Endothelial cell of umbilical vein (primary cell): ENCODE data around the gene MARK3. TPM values are rescaled to one million over a fixed set of nuclear protein-coding genes. Genes with fewer than 3 reads are reported as not detected.

Experiments used
- BruUV-seq: library from RNA; stranded (reverse); fragments of 400-500 nt; replicated peaks from 2 replicates; lab custom pipeline; 2021; lab: Mats Ljungman, UMichigan
- CTCF ChIA-PET: fragments of 300-600, 350-600 bp; sonication (Branson Sonifier 250); formaldehyde crosslinking; loops from one replicate; lab custom pipeline; 2021; ENCODE audit warnings: antibody characterized with exemption, inconsistent platforms; lab: Charles Lee
- POLR2A ChIA-PET: fragments of 300-600, 350-600 bp; sonication (Branson Sonifier 250); formaldehyde crosslinking; loops from one replicate; lab custom pipeline; 2021; ENCODE audit warnings: antibody characterized with exemption, inconsistent platforms; lab: Charles Lee
- DNase-seq: peaks from one replicate; pipeline ENCODE4 v3.0.0-alpha.2; 2011; ENCODE audit warnings: low read depth, low spot score
- FAIRE-seq: peaks from 2 replicates; lab custom pipeline; 2011; peaks lifted over from hg19 to GRCh38; lab: Jason Lieb, UNC
- H2AFZ ChIP-seq: 2 replicates; pipeline ENCODE4 v1.6.0; 2012; ENCODE audit warnings: low read depth, low read length, control low read depth, inconsistent platforms
- H3K27ac ChIP-seq: 2 replicates; pipeline ENCODE4 v1.5.1; 2011; ENCODE audit warnings: low read depth, mild to moderate bottlenecking, control low read depth, low read length, moderate library complexity; ENCODE audit not compliant: insufficient read depth
- H3K27me3 ChIP-seq, 2 experiments: 2 replicates each; pipeline versions ENCODE4 v1.6.0 to v1.6.1; 2011; ENCODE audit warnings: low read length in 2 of 2, mixed read lengths in 1 of 2; ENCODE audit not compliant: control insufficient read depth in 2 of 2, insufficient read depth in 2 of 2
- H3K36me3 ChIP-seq, 2 experiments: 2 replicates in 1 of 2; 3 replicates in 1 of 2; pipeline ENCODE4 v1.5.1; 2011; ENCODE audit warnings: low read length in 2 of 2, mild to moderate bottlenecking in 1 of 2, moderate library complexity in 1 of 2; ENCODE audit not compliant: control insufficient read depth in 2 of 2, insufficient read depth in 2 of 2; ENCODE audit errors: extremely low read depth in 1 of 2
- H3K4me1 ChIP-seq: 3 replicates; pipeline ENCODE4 v1.5.1; 2011; ENCODE audit warnings: mild to moderate bottlenecking, low read length; ENCODE audit not compliant: control insufficient read depth, insufficient read depth; ENCODE audit errors: extremely low read depth
- H3K4me2 ChIP-seq: 2 replicates; pipeline ENCODE4 v1.6.1; 2011; ENCODE audit warnings: low read length, control low read depth, mixed read lengths; ENCODE audit not compliant: insufficient read depth
- H3K4me3 ChIP-seq, 3 experiments: fragments of 200-600 bp in 1 of 3; sonication (generic), shearing (Covaris generic) in 1 of 3; replicated peaks in 1 of 3; 2 replicates each; pipeline ENCODE4 v1.5.1; 2011 to 2016; ENCODE audit warnings: control low read depth in 3 of 3, low read length in 3 of 3, mild to moderate bottlenecking in 2 of 3, inconsistent platforms in 1 of 3, low read depth in 1 of 3, moderate library complexity in 1 of 3; ENCODE audit not compliant: insufficient read depth in 1 of 3
- H3K79me2 ChIP-seq: 2 replicates; pipeline ENCODE4 v1.6.0; 2012; ENCODE audit warnings: low read length, inconsistent platforms; ENCODE audit not compliant: control insufficient read depth, insufficient read depth
- H3K9ac ChIP-seq: replicated peaks from 2 replicates; pipeline ENCODE3; 2011; ENCODE audit warnings: low read length, control low read depth; ENCODE audit not compliant: insufficient read depth; ENCODE audit errors: extremely low read depth
- H3K9me1 ChIP-seq: replicated peaks from 3 replicates; pipeline ENCODE4 v1.6.0; 2011; ENCODE audit warnings: mild to moderate bottlenecking, low read length; ENCODE audit not compliant: control insufficient read depth, insufficient read depth; ENCODE audit errors: extremely low read depth
- H3K9me3 ChIP-seq: replicated peaks from 2 replicates; pipeline ENCODE4 v1.5.1; 2012; ENCODE audit warnings: low read length, inconsistent platforms; ENCODE audit not compliant: control insufficient read depth, insufficient read depth
- H4K20me1 ChIP-seq: replicated peaks from 2 replicates; pipeline ENCODE3; 2011; ENCODE audit warnings: mild to moderate bottlenecking, low read length; ENCODE audit not compliant: control insufficient read depth, insufficient read depth; ENCODE audit errors: extremely low read depth
- EZH2 ChIP-seq: IDR thresholded peaks from 2 replicates; pipeline ENCODE4 v1.6.1; 2012; ENCODE audit warnings: borderline replicate concordance, low read depth, mild to moderate bottlenecking, moderate library complexity, low read length, inconsistent platforms; ENCODE audit not compliant: severe bottlenecking
- GATA2 ChIP-seq: IDR thresholded peaks from 2 replicates; pipeline ENCODE4 v1.7.0; 2011; ENCODE audit warnings: low read depth, mild to moderate bottlenecking, moderate library complexity, mixed read lengths, low read length; ENCODE audit not compliant: insufficient read length, insufficient read depth
- JUN ChIP-seq: IDR thresholded peaks from 2 replicates; pipeline ENCODE4 v1.6.1; 2011; ENCODE audit warnings: borderline replicate concordance, low read depth; ENCODE audit not compliant: insufficient read length, insufficient read depth
- MYC ChIP-seq: IDR thresholded peaks from one replicate; pipeline ENCODE4 v1.6.1; 2011; ENCODE audit warnings: mild to moderate bottlenecking, low read depth, low read length
- POLR2A ChIP-seq: IDR thresholded peaks from 2 replicates; pipeline ENCODE4 v1.6.1; 2012; ENCODE audit warnings: low read depth, mild to moderate bottlenecking, control low read depth, low read length
- POLR2AphosphoS5 ChIP-seq: IDR thresholded peaks from 2 replicates; pipeline ENCODE4 v1.6.1; 2012; ENCODE audit warnings: low read depth, mild to moderate bottlenecking, control low read depth, low read length, moderate library complexity; ENCODE audit not compliant: insufficient read depth
- dilution Hi-C: fragments of 300-500 bp; cut with MboI; formaldehyde crosslinking; loops from one replicate; pipeline ENCODE4 v1.15.0; 2019; ENCODE audit warnings: low sequenced_read_pairs; ENCODE audit not compliant: extremely low pct_ligation_motif_present
- intact Hi-C: fragments of 100-400 bp; cut with micrococcal nuclease; formaldehyde crosslinking; loops from one replicate; pipeline ENCODE4 v1.10.0; 2022
- polyA plus RNA-seq, 4 experiments: library from polyadenylated mRNA; depleted of rRNA in 3 of 4; stranded (reverse) in 3 of 4; unstranded in 1 of 4; fragments of >200 nt; gene quantifications; 2 replicates each; pipeline versions ENCODE4 v1.2.1 to v1.2.3, GENCODE V29; 2011 to 2012; ENCODE audit warnings: missing spikeins in 1 of 4
- total RNA-seq: library from RNA; stranded (reverse); gene quantifications from 2 replicates; pipeline ENCODE4 v1.2.3, GENCODE V29; 2021
- TF ChIP-seq, protein P1 (sequence below), 2 donors: IDR thresholded peaks; 1 replicate in 1 of 2; 2 replicates in 1 of 2; pipeline ENCODE4 v1.5.1; 2011; ENCODE audit warnings: low read length in 2 of 2, mild to moderate bottlenecking in 2 of 2, moderate library complexity in 2 of 2, control low read depth in 1 of 2, inconsistent platforms in 1 of 2, low read depth in 1 of 2; ENCODE audit not compliant: insufficient read depth in 1 of 2; ENCODE audit errors: extremely low read depth in 1 of 2
- TF ChIP-seq, protein P2 (sequence below): IDR thresholded peaks from 2 replicates; pipeline ENCODE4 v1.6.1; 2011; ENCODE audit not compliant: insufficient read depth, insufficient read length

The MARK3 gene
- total and polyA plus RNA-seq, 2 donors (not counting 3 experiments of a cell fraction or from before 2014, with no cell fraction given): 46.6 to 96.1 TPM

DNA sequence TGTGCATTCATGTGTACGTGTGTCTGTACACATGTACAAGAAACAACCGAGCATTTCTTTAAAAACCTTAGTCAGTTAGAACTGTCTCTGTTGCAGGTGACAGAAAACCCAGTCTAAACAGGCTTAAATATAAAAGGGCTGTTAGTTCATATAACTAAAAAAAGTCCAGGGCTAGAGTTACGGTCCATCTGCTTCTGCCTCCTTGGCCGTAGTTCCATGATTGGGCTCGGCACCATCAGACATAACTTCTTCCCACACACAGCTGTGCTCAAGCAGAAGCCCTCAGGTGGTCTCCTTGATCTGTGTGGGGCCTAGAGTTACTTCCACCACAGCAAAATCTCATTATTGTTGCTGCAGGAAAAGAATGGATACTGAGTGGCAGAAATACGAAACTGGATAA lies 102.9 kb downstream of the MARK3 start:
- Histone ChIP-seq H3K9ac (no peak overlapping the region), H3K36me3 (peaks cover 13 to 18% of the 10 kb centered on the region in 2 experiments), H3K27me3 (no peaks in the 10 kb centered on the region), H4K20me1 (peaks cover 3% of the 10 kb centered on the region), H3K79me2 (no peaks in the 10 kb centered on the region), H3K27ac (no peak overlapping the region), H3K4me3 (no peak overlapping the region), H3K4me1 (peaks cover 8% of the 10 kb centered on the region), H2AFZ (no peak overlapping the region), H3K4me2 (no peak overlapping the region), H3K9me1 (no peaks in the 10 kb centered on the region), H3K9me3 (no peaks in the 10 kb centered on the region)
- FAIRE-seq (no peak), DNase-seq (no peak)
- CTCF ChIA-PET: interaction anchor here (2.6 kb wide), 1 partner anchor 11 kb away, joined by 16 read pairs; no protein-coding TSS in a partner anchor
- BruUV-seq: no TSS peak
- TF ChIP-seq EZH2 (no peak), POLR2A (no peak), JUN (no peak), POLR2AphosphoS5 (no peak)
- TF ChIP-seq, protein P1, sequence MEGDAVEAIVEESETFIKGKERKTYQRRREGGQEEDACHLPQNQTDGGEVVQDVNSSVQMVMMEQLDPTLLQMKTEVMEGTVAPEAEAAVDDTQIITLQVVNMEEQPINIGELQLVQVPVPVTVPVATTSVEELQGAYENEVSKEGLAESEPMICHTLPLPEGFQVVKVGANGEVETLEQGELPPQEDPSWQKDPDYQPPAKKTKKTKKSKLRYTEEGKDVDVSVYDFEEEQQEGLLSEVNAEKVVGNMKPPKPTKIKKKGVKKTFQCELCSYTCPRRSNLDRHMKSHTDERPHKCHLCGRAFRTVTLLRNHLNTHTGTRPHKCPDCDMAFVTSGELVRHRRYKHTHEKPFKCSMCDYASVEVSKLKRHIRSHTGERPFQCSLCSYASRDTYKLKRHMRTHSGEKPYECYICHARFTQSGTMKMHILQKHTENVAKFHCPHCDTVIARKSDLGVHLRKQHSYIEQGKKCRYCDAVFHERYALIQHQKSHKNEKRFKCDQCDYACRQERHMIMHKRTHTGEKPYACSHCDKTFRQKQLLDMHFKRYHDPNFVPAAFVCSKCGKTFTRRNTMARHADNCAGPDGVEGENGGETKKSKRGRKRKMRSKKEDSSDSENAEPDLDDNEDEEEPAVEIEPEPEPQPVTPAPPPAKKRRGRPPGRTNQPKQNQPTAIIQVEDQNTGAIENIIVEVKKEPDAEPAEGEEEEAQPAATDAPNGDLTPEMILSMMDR (IDR thresholded peaks at IDR 0.05; ENCODE audit: extremely low read depth in 1 of 2, insufficient read depth in 1 of 2, low read depth in 1 of 2, low read length in 2 of 2): no peak
- POLR2A ChIA-PET: no interaction called here
- intact Hi-C loops (no loop called here), dilution Hi-C loops (no loop called here)

- no peak for FAIRE-seq
- no peak overlapping the region for H3K27ac ChIP-seq
- BruUV-seq: no TSS peak
- H3K9me1 ChIP-seq: no peaks in the 10 kb centered on the region
- dilution Hi-C loops: no loop called here
- H3K4me3 ChIP-seq: no peak overlapping the region
- H3K79me2 ChIP-seq: no peaks in the 10 kb centered on the region
- no peak overlapping the region for H3K4me2 ChIP-seq
- POLR2A ChIA-PET: no interaction called here
- intact Hi-C loops: no loop called here
- no peak overlapping the region for H3K9ac ChIP-seq
- TF ChIP-seq, protein P2, sequence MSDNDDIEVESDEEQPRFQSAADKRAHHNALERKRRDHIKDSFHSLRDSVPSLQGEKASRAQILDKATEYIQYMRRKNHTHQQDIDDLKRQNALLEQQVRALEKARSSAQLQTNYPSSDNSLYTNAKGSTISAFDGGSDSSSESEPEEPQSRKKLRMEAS: no peak
- TF ChIP-seq MYC (no peak), JUN (no peak), GATA2 (no peak), EZH2 (no peak)
- TF ChIP-seq, protein P1 (IDR thresholded peaks at IDR 0.05; ENCODE audit: extremely low read depth in 1 of 2, insufficient read depth in 1 of 2, low read depth in 1 of 2, low read length in 2 of 2): no peak
- H3K4me1 ChIP-seq: no peaks in the 10 kb centered on the region
- H3K36me3 ChIP-seq: peaks cover 14 to 18% of the 10 kb centered on the region in 2 experiments
- H3K27me3 ChIP-seq: no peaks in the 10 kb centered on the region
- no peaks in the 10 kb centered on the region for H4K20me1 ChIP-seq
- DNase-seq: no peak
- CTCF ChIA-PET: no interaction called here
- no peak overlapping the region for H2AFZ ChIP-seq
- H3K9me3 ChIP-seq: no peaks in the 10 kb centered on the region
Measured at GRCh38 chr14:103488960-103489359, 103.7 kb downstream of the MARK3 start.
